ENCODE data around the gene HFE. TPM values are rescaled to one million over a fixed set of nuclear protein-coding genes. Genes with fewer than 3 reads are reported as not detected.
A peak's percentile ranks its signal among the peaks of the same experiment; 100 is the strongest.

Gene HFE
- total RNA-seq, 1 experiment from 2014 or later: 7.8 TPM

DNA sequence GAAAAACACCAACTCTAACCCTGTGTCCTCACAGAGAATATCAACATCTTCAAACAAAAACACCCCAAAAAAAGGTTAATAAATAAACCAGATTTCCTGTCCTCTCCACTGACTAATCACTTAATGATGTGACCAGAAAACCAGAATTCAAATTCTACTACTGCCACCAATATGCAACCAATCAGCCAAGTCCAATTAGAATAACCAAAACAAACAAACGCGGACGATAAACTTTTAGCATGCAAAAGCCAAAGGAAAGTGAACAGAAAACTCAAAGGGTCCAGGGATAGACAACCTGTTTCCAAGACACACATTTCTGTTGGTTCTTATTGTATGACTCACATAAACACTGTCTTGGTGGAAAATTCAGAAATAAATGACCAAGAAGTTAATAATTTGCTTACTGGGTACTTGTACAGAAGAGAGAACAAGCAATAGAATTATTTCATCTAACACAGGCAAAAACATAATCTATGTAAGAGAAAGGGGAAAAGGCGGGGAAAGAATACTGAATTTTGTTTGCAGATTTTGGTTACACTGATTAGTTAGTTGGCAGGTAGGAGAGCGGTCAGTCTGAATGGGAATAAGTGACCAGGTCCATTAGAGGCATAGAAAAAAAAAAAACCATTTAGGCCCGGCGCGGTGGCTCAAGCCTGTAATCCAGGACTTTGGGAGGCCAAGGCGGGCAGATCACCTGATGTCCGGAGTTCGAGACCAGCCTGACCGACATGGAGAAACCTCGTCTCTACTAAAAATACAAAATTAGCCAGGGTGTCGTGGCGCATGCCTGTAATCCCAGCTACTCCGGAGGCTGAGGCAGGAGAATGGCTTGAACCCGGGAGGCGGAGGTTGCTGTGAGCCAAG is 34.1 kb downstream of the HFE start:
- Histone ChIP-seq H3K27me3 (replicated peaks; ENCODE audit: insufficient read depth, low read depth, low read length, poor library complexity) (no peaks in the 10 kb centered on the region), H3K36me3 (ENCODE audit: insufficient read depth, low read length, poor library complexity, severe bottlenecking) (no peaks in the 10 kb centered on the region), H3K27ac (ENCODE audit: low read depth, low read length, poor library complexity, severe bottlenecking) (peak overlapping the region; percentile 91), H3K4me1 (ENCODE audit: insufficient read depth, low read length, poor library complexity, severe bottlenecking) (peaks cover 16% of the 10 kb centered on the region), H3K4me3 (ENCODE audit: low read depth, low read length, poor library complexity, severe bottlenecking) (no peak overlapping the region), H3K9me3 (ENCODE audit: low read depth, low read length, poor library complexity, severe bottlenecking) (no peaks in the 10 kb centered on the region)
- intact Hi-C loops (cut with micrococcal nuclease; ENCODE audit: unreplicated experiment): loop anchor here (5.0 kb wide), 2 partner anchors 36 to 76 kb away; a partner anchor contains a TSS
- BruUV-seq (replicated peaks): no TSS peak
- CTCF ChIA-PET: interaction anchor here (0.6 kb wide), 1 partner anchor 17 kb away, joined by 11 read pairs; no protein-coding TSS in a partner anchor
- DNase-seq (ENCODE audit: low spot score): no peak
- POLR2A ChIA-PET (ENCODE audit: low non-redundant PET): interaction anchor here (0.6 kb wide), 1 partner anchor 101 kb away, joined by 4 read pairs; a partner anchor contains a TSS
- TF ChIP-seq CTCF (conservative IDR thresholded peaks at IDR 0.05; ENCODE audit: low read depth, low read length): no peak

DNA sequence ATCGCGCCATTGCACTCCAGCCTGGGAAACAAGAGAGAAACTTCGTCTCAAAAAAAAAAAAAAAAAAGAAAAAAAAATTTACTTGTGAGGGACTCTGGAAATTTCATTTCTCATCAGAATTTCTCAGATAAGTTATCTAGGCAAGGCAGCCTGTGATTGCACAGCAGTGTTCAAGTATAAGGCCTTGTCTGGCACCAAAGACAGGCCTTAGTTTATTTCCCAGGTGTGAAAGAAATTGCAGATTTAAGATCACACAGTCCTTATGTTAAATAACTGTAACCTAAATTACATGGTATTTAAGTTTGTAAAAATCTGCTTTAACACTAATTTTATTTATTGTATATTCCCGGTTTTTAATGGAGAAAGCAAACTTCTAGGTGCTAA is 34.8 kb downstream of the HFE start:
- ChIA-PET CTCF (no interaction called here), POLR2A (ENCODE audit: low non-redundant PET) (no interaction called here)
- no peak for DNase-seq (ENCODE audit: low spot score)
- Histone ChIP-seq H3K36me3 (ENCODE audit: insufficient read depth, low read length, poor library complexity, severe bottlenecking) (no peaks in the 10 kb centered on the region), H3K9me3 (ENCODE audit: low read depth, low read length, poor library complexity, severe bottlenecking) (no peaks in the 10 kb centered on the region), H3K27me3 (replicated peaks; ENCODE audit: insufficient read depth, low read depth, low read length, poor library complexity) (no peaks in the 10 kb centered on the region), H3K4me3 (ENCODE audit: low read depth, low read length, poor library complexity, severe bottlenecking) (peak overlapping the region; percentile 81), H3K27ac (ENCODE audit: low read depth, low read length, poor library complexity, severe bottlenecking) (peak overlapping the region; percentile 91), H3K4me1 (ENCODE audit: insufficient read depth, low read length, poor library complexity, severe bottlenecking) (peaks cover 16% of the 10 kb centered on the region)
- intact Hi-C loops (cut with micrococcal nuclease; ENCODE audit: unreplicated experiment): loop anchor here (5.0 kb wide), 2 partner anchors 35 to 75 kb away; a partner anchor contains a TSS
- TF ChIP-seq CTCF (conservative IDR thresholded peaks at IDR 0.05; ENCODE audit: low read depth, low read length) (no peak), EZH2 (IDR thresholded peaks at IDR 0.05; ENCODE audit: borderline replicate concordance, low read depth, low read length, poor library complexity, severe bottlenecking) (no peak)
- BruUV-seq (replicated peaks): no TSS peak

DNA sequence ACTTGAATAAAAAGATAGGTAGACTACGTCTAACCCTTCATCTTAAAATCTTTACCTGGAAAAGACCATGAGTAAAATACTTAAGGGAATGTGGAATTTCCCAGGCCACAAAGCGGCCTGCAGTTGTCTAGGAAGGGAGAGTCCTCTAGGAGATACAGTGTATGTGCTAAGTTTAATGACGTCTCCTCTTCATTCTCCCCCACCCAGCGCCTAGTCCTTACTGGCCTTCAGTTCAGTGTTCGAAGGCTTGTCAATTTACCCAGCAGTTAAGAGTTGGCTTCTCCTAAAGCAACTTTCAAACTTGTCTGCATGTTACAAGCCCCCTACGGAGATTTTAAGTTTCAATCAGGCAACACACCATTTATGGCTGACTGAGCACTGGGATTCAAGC is 35.2 kb downstream of the HFE start:
- peak; percentile 73 for DNase-seq (ENCODE audit: low spot score)
- CTCF ChIA-PET: no interaction called here
- Histone ChIP-seq H3K9me3 (ENCODE audit: low read depth, low read length, poor library complexity, severe bottlenecking) (no peaks in the 10 kb centered on the region), H3K4me1 (ENCODE audit: insufficient read depth, low read length, poor library complexity, severe bottlenecking) (peaks cover 16% of the 10 kb centered on the region), H3K4me3 (ENCODE audit: low read depth, low read length, poor library complexity, severe bottlenecking) (peak overlapping the region; percentile 81), H3K27ac (ENCODE audit: low read depth, low read length, poor library complexity, severe bottlenecking) (peak overlapping the region; percentile 91), H3K27me3 (replicated peaks; ENCODE audit: insufficient read depth, low read depth, low read length, poor library complexity) (no peaks in the 10 kb centered on the region), H3K36me3 (ENCODE audit: insufficient read depth, low read length, poor library complexity, severe bottlenecking) (no peaks in the 10 kb centered on the region)
- POLR2A ChIA-PET (ENCODE audit: low non-redundant PET): interaction anchor here (0.9 to 1.0 kb wide), 2 partner anchors 76 to 95 kb away, joined by 3 to 5 read pairs; a partner anchor contains a TSS
- no TSS peak for BruUV-seq (replicated peaks)
- intact Hi-C loops (cut with micrococcal nuclease; ENCODE audit: unreplicated experiment): loop anchor here (5.0 kb wide), 2 partner anchors 35 to 75 kb away; a partner anchor contains a TSS
- TF ChIP-seq CTCF (conservative IDR thresholded peaks at IDR 0.05; ENCODE audit: low read depth, low read length) (no peak), EZH2 (IDR thresholded peaks at IDR 0.05; ENCODE audit: borderline replicate concordance, low read depth, low read length, poor library complexity, severe bottlenecking) (no peak)

All from A673 (cell line).